Measurements from ENCODE around the gene HIGD1C. TPM values are rescaled to one million over a fixed set of nuclear protein-coding genes. Genes with fewer than 3 reads are reported as not detected.

The HIGD1C gene
- total RNA-seq, 5 donors from 2014 or later (not counting 1 experiment from before 2014, with no cell fraction given): not detected

- H3K9me3 ChIP-seq: no peaks in the 10 kb centered on the region
- H3K27me3 ChIP-seq (replicated peaks in 1 of 2; ENCODE audit: control insufficient read depth in 2 of 2, extremely low read depth in 1 of 2, insufficient read depth in 2 of 2, low read length in 1 of 2): no peaks in the 10 kb centered on the region
- H3K4me1 Mint-ChIP-seq: peaks cover 58 to 60% (median 58%) of the 10 kb centered on the region in 3 donors
- no peak for ATAC-seq (replicated peaks in 1 of 4)
- no peak overlapping the region for H3K27ac ChIP-seq (ENCODE audit: low read length)
- H3K27ac Mint-ChIP-seq: no peak overlapping the region
- WGBS (ENCODE audit: insufficient coverage): no CpG with 5 or more reads among the region's 2 CpGs
- no peaks in the 10 kb centered on the region for H3K9me3 Mint-ChIP-seq
- H3K4me1 ChIP-seq (ENCODE audit: control insufficient read depth in 1 of 2, extremely low read depth in 1 of 2, insufficient read depth in 2 of 2, low read length in 2 of 2): peaks cover 25 to 32% of the 10 kb centered on the region in 2 experiments
- H3K4me3 ChIP-seq (ENCODE audit: control insufficient read depth in 1 of 2, extremely low read depth in 1 of 2, low read length in 1 of 2): no peak overlapping the region
- H3K27me3 Mint-ChIP-seq: no peaks in the 10 kb centered on the region
- ChIA-PET CTCF (interaction anchor here in 1 of 2 donors (1.4 kb wide), 1 partner anchor 194 kb away, joined by 4 read pairs; no protein-coding TSS in a partner anchor), POLR2A (interaction anchor here in 1 of 2 donors (0.7 to 0.8 kb wide), 3 partner anchors 28 to 275 kb away, joined by 3 to 4 read pairs (median 3); no protein-coding TSS in a partner anchor)
- H3K4me3 Mint-ChIP-seq: no peak overlapping the region
- H3K36me3 Mint-ChIP-seq: no peaks in the 10 kb centered on the region
- DNase-seq: no peak
- H3K36me3 ChIP-seq (ENCODE audit: control insufficient read depth in 2 of 2, extremely low read depth in 1 of 2, insufficient read depth in 1 of 2, low read length in 1 of 2): no peaks in the 10 kb centered on the region
Observed at GRCh38 chr12:51019927-51020326, 67.6 kb downstream of the HIGD1C start.

Other genes starting within 250 kb of the HIGD1C start
- 10 to 100 TPM; 33.2 to 42.8 (median 35.5) TPM for gene ATF1, start 188.4 kb upstream of the HIGD1C start, total RNA-seq
- gene TMPRSS12, start 109.6 kb upstream of the HIGD1C start, total RNA-seq: not detected
- gene SLC11A2, start 73.8 kb downstream of the HIGD1C start, total RNA-seq: 10 to 100 TPM; 46.5 to 62.2 (median 52.3) TPM
- 10 to 100 TPM; 70.9 to 87.5 (median 71.9) TPM for gene LETMD1, start 95.8 kb downstream of the HIGD1C start, total RNA-seq
- 10 to 100 TPM; 24.4 to 37.3 (median 34.3) TPM for gene CSRNP2, start 131.1 kb downstream of the HIGD1C start, total RNA-seq
- 10 to 100 TPM; 26.8 to 31.8 (median 30.0) TPM for gene TFCP2, start 220.6 kb downstream of the HIGD1C start, total RNA-seq